HFF-Myc (cell line): ENCODE results near the gene AQP7.
"Not testable (repeated sequence)": the region's sequence is repeated elsewhere in the genome, so short reads cannot be mapped to it uniquely, and the experiment has no call there.

Source experiments
- DNase-seq: peaks from one replicate; pipeline ENCODE4 v3.0.0-alpha.2; 2011; ENCODE audit warnings: low read depth; ENCODE audit errors: extremely low read depth
- H3K4me3 ChIP-seq: replicated peaks from 2 replicates; pipeline ENCODE4 v1.5.1; 2011; ENCODE audit warnings: low read depth, mild to moderate bottlenecking, control low read depth, low read length
- CTCF ChIP-seq: IDR thresholded peaks from 2 replicates; pipeline ENCODE4 v1.5.1; 2012; ENCODE audit warnings: mild to moderate bottlenecking, low read depth, low read length, control low read depth; ENCODE audit errors: missing control alignments

AQP7 gene

GRCh38 chr9:33393581-33393980, 8.8 kb downstream of the AQP7 start:
- no peak for TF ChIP-seq CTCF
- DNase-seq = no peak
- no peak overlapping the region for H3K4me3 ChIP-seq

- H3K4me3 ChIP-seq, DNase-seq: not testable (repeated sequence)
These were observed 9.8 kb downstream of the AQP7 start for GRCh38 chr9:33392591-33393021.

- DNase-seq = peak; percentile 92
- not testable (repeated sequence) for H3K4me3 ChIP-seq
These were observed 11.1 kb downstream of the AQP7 start for GRCh38 chr9:33391111-33391771.

- no peak for TF ChIP-seq CTCF
- no peak overlapping the region for H3K4me3 ChIP-seq
- no peak for DNase-seq
These were observed 14.0 kb downstream of the AQP7 start for GRCh38 chr9:33388110-33388994.

- H3K4me3 ChIP-seq, DNase-seq: not testable (repeated sequence)
These were observed 15.4 kb downstream of the AQP7 start for GRCh38 chr9:33386998-33387397.

GRCh38 chr9:33386641-33386996, 15.7 kb downstream of the AQP7 start:
- not testable (repeated sequence) for H3K4me3 ChIP-seq, DNase-seq

GRCh38 chr9:33385979-33386640, 16.3 kb downstream of the AQP7 start:
- DNase-seq, H3K4me3 ChIP-seq: not testable (repeated sequence)

- not testable (repeated sequence) for H3K4me3 ChIP-seq
These were observed 16.8 kb downstream of the AQP7 start for GRCh38 chr9:33385536-33385935.

GRCh38 chr9:33383396-33383795, 19.0 kb downstream of the AQP7 start:
- H3K4me3 ChIP-seq, DNase-seq: not testable (repeated sequence)

More at GRCh38 chr9:33385536-33385935, 16.8 kb downstream of the AQP7 start:
- not testable (repeated sequence) for DNase-seq

- not testable (repeated sequence) for DNase-seq, H3K4me3 ChIP-seq
These were observed 20.0 kb downstream of the AQP7 start for GRCh38 chr9:33382397-33382796.

GRCh38 chr9:33381231-33381791, 21.1 kb downstream of the AQP7 start:
- no peak for TF ChIP-seq CTCF
- no peak for DNase-seq
- no peak overlapping the region for H3K4me3 ChIP-seq
